Ishikawa (cell line): Measurements from ENCODE around the gene LTBP4.

Experiments used
- CEBPB ChIP-seq: IDR thresholded peaks from 2 replicates; pipeline ENCODE4 v1.6.1; 2012
- CREB1 ChIP-seq: IDR thresholded peaks from 2 replicates; pipeline ENCODE4 v1.6.1; 2012; ENCODE audit warnings: low read depth
- EGR1 ChIP-seq: IDR thresholded peaks from 2 replicates; pipeline ENCODE4 v1.6.1; 2012
- EP300 ChIP-seq: IDR thresholded peaks from 2 replicates; pipeline ENCODE4 v1.6.1; 2012; ENCODE audit warnings: borderline replicate concordance
- FOXM1 ChIP-seq: IDR thresholded peaks from 2 replicates; pipeline ENCODE4 v1.6.1; 2012; ENCODE audit warnings: low read depth, borderline replicate concordance
- MAX ChIP-seq: IDR thresholded peaks from 2 replicates; pipeline ENCODE4 v1.6.1; 2012
- NFIC ChIP-seq: IDR thresholded peaks from 2 replicates; pipeline ENCODE4 v1.6.1; 2012
- RAD21 ChIP-seq: IDR thresholded peaks from 2 replicates; pipeline ENCODE4 v1.6.1; 2012; ENCODE audit warnings: low read depth
- REST ChIP-seq: IDR thresholded peaks from 2 replicates; pipeline ENCODE4 v1.6.1; 2012; ENCODE audit warnings: low read depth, mild to moderate bottlenecking
- TAF1 ChIP-seq: IDR thresholded peaks from 2 replicates; pipeline ENCODE4 v1.6.1; 2012; ENCODE audit warnings: low read depth, mild to moderate bottlenecking
- TCF12 ChIP-seq: IDR thresholded peaks from 2 replicates; pipeline ENCODE4 v1.6.1; 2012; ENCODE audit warnings: low read depth
- TEAD4 ChIP-seq: IDR thresholded peaks from 2 replicates; pipeline ENCODE4 v1.6.1; 2012
- USF1 ChIP-seq: IDR thresholded peaks from 2 replicates; pipeline ENCODE4 v1.6.1; 2012
- YY1 ChIP-seq: IDR thresholded peaks from 2 replicates; pipeline ENCODE4 v1.6.1; 2012; ENCODE audit warnings: low read depth
- ZBTB7A ChIP-seq: IDR thresholded peaks from 2 replicates; pipeline ENCODE4 v1.6.1; 2012; ENCODE audit warnings: low read depth

Gene LTBP4

GRCh38 chr19:40556953-40557530 lies 44.1 kb upstream of the LTBP4 start:
- no peak for TF ChIP-seq RAD21
- no peak for TF ChIP-seq MAX
- TF ChIP-seq YY1 = no peak
- no peak for TF ChIP-seq USF1
- no peak for TF ChIP-seq TEAD4

- TF ChIP-seq YY1 = no peak
- no peak for TF ChIP-seq EGR1
- no peak for TF ChIP-seq TAF1
Measured at GRCh38 chr19:40559394-40559793, 41.8 kb upstream of the LTBP4 start.

GRCh38 chr19:40560092-40560507 lies 41.1 kb upstream of the LTBP4 start:
- no peak for TF ChIP-seq MAX
- TF ChIP-seq REST = no peak
- no peak for TF ChIP-seq TCF12
- TF ChIP-seq RAD21 = no peak
- TF ChIP-seq USF1 = no peak
- TF ChIP-seq TEAD4 = no peak
- TF ChIP-seq CREB1 = no peak
- no peak for TF ChIP-seq YY1
- TF ChIP-seq FOXM1 = no peak
- no peak for TF ChIP-seq TAF1
- TF ChIP-seq CEBPB = no peak
- no peak for TF ChIP-seq NFIC
- no peak for TF ChIP-seq ZBTB7A
- no peak for TF ChIP-seq EP300
- TF ChIP-seq EGR1 = no peak

GRCh38 chr19:40561947-40562346 lies 39.2 kb upstream of the LTBP4 start:
- TF ChIP-seq MAX = no peak
- no peak for TF ChIP-seq TEAD4
- TF ChIP-seq CEBPB = no peak
- no peak for TF ChIP-seq ZBTB7A
- TF ChIP-seq EGR1 = no peak
- TF ChIP-seq YY1 = no peak
- no peak for TF ChIP-seq USF1
- TF ChIP-seq FOXM1 = no peak
- TF ChIP-seq EP300 = no peak
- TF ChIP-seq TAF1 = no peak
- no peak for TF ChIP-seq REST
- no peak for TF ChIP-seq TCF12
- TF ChIP-seq CREB1 = no peak
- no peak for TF ChIP-seq RAD21
- TF ChIP-seq NFIC = no peak

GRCh38 chr19:40565355-40565754 lies 35.8 kb upstream of the LTBP4 start:
- TF ChIP-seq YY1 (no peak), MAX (no peak), RAD21 (no peak), NFIC (no peak), CREB1 (no peak), EGR1 (no peak), TEAD4 (no peak), FOXM1 (no peak), TAF1 (no peak), REST (no peak)
